GM21528 (cell line): ENCODE results near the gene LCP2.

Experiments used
- ATAC-seq: cut with Tn5 transposase; IDR thresholded peaks from one replicate; pipeline ENCODE4 v1.9.1; 2021; ENCODE audit warnings: mild to moderate bottlenecking, moderate library complexity; ENCODE audit not compliant: unreplicated experiment, low FRiP score

LCP2 gene

GRCh38 chr5:170297589-170298462, at the start of gene LCP2:
TSS of gene LCP2 (minus strand) at chr5:170297777. CDS start at chr5:170297611, 166 bp downstream.
- peak; percentile 58 for ATAC-seq

DNA sequence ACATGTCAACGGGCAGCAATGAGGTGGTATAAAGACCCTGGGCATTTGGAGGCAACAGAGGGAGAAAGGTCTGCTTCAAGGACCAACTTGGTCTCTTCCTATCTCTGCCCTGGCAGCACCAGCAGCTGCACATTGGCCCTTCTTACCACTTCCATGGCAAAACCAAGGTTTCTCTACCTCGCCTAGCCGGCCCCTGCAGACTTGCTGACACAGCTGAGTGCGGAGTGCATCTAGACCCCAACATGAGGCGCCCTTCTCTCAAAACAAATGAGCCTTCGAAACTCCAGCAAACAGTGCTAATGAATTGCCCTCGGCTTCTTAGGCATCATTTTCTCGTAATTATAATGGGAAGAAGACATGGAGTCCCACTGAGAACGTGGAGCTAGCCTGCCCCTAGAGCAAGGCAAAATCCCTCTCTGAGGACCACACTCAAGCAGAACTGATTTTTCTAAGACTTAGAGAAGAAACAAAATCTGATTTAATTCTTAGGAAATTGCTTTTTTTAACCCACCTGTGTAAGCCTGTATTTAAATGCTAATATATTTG, 49.5 kb upstream of the LCP2 start:
- ATAC-seq: no peak

- no peak for ATAC-seq
Observed at GRCh38 chr5:170345971-170346370, 48.4 kb upstream of the LCP2 start.

DNA sequence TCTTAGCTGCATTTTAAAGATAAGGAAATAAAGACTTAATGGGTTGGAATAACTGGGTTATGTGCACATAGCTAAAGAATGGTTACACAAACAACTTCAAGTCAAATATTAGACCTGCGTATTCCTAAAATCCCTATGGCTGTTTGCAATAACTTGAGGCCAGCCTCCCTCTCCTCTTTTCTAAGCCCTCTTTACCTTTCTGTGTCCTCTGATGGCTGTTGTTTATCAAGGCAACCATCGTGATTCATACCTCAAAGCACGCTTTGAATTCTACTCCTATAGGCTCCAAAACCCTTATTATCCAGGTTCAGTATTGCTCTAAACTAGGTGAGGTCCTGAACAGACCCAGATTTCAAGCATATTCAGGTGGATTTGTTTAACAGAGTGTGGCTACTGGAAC, 45.6 kb upstream of the LCP2 start:
- ATAC-seq: no peak

DNA sequence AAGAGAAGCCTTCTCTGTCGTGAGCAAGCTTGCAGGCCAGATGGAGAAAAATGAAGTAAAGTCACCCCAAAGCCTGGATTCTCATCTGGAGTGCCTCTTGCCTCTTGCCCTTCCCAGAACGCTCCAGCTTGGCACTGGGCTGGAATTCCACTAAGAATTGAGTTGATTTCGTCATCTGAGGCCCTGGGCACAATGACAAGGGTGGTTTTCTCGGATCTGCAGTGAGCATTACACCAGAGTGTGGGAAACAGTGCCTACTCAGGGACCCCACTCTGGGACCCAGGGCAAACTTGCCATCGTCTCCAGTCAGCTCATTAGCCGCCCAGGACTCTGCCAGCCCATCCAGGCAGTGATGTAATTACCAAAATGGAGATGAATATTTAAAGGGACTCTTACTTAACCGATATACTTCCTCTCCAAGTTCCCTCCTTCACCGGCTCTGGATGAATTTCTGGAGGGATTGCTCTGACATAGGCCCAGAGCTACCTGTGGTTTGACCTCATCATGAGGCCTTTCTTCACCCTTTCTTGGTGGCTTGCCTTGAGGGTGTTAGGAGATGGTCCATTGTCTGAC, 44.7 kb upstream of the LCP2 start:
- ATAC-seq: no peak

DNA sequence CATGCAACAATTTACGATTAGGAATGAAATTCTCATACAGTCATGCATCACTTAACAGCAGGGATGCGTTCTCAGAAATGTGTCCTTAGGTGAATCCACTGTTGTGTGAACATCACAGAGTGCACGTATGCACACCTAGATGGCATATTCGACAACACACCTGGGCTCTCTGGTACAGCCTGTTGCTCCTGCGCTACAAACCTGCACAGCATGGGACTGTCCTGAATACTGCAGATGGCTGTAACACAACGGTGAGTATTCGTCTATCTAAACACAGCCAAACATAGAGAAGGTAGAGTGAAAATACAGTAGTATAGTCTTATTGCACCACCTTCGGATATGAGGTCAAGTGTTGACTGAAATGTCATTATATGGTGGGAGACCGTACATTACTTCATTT, 44.0 kb upstream of the LCP2 start:
- ATAC-seq: no peak

DNA sequence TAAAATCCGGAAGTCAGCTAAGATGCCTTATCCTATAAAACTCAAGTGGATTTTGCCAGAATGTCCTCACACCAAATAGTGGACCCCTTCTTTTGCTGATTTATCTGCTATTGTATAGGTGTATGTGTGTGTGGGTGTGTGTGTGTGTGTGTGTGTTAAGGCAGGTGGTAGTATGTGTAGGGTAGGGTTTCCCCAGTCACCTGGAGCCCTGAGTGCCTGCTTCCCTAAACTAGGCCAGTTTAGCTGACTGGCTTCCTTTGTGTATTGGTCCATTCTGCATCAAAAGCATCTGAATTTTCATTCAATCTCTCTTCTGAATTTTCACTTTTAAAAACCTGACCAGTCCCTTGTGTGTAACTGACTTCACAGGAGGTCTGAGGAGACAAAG, 42.2 kb upstream of the LCP2 start:
- no peak for ATAC-seq

DNA sequence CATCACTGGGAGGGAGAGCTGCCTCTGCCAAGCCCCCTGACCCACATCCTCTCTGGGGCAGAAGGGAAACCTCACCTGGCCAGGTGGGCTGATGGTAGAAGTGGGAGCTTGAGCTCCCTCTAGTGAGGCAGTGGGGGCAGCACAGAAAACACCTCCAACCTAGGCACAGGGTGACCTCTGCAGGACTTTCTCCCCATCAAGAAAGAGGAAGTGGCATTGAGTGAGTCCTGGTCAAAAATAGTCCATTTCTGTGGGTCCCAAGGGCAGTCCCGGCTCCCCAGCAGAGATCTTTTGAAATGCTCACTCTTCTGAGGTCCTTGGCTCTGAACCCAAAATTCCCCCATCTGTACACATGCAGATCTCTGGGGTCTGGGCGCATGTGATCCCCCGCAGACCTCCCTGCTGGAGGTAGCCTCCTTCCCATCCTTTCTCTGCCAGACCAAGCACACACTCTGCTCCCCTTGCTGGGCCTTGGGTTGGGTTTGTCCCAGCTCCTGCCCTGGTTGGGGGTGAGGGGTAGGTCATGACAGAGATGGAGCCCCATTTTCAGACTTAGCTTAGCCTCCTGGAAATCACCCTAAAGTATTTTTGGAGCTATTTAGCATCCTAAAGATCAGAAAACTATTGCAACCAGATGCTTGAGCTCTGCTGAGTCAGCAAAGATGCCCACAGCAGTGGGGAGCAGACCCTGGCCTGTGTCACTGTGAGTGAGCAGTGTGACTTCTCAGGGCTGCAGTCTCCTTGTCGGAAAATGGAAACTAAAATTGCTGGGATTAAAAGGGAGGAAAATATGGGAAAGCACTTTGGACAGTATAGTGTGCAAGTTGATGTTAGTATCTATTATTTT, 41.6 kb upstream of the LCP2 start:
- ATAC-seq: peak; percentile 86

DNA sequence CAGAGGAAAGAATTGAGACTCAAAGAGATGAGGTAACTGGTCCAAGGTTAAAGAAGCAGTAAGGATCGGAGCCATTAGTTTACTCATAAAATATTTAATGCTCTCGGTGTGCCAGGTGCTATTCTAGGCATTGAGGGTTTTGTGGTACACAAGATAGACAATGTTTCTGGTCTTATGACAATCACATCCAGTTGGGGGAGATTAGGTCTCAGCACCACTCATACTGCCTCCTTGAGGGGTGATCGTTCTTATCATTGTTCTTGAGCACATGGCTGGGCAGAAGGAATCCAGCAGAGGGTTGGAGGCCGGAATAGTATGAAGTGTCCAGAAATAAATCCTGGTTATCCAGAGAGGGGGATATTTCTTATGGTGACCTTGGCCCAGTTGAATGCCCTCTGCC, 40.7 kb upstream of the LCP2 start:
- no peak for ATAC-seq

DNA sequence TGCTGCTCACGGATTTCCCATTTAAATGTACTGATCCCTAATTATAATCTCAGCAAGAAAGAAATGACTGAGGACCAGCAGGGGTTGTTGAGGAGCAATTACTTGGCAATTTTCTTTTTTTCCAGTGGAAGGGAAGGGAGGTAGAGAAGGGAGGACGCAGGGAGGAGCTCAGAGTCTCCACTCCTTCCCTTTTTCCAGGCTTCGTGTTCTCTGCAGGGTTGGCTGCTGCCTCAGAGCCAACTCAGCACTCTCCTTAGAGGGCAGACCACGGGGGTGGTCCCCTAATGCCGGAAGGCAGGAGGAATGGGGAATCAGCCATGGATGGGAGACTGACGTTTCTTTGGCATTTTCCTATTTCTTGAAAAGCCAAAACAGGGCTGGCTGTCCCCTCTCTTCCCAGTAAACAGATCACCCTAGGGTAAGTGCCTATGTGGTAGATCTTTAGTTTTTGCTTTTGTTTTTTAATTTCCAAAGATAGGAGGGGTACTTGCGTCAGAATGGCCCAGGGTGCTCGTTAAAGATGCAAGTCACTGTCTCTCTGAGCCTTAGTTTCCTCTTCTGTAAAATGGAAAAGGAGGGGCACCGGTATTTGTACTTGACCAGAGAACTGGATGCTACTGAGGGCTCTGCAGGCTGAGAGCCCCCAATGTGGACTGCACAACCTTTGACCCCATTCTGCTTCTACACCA, 39.6 kb upstream of the LCP2 start:
- ATAC-seq: no peak

DNA sequence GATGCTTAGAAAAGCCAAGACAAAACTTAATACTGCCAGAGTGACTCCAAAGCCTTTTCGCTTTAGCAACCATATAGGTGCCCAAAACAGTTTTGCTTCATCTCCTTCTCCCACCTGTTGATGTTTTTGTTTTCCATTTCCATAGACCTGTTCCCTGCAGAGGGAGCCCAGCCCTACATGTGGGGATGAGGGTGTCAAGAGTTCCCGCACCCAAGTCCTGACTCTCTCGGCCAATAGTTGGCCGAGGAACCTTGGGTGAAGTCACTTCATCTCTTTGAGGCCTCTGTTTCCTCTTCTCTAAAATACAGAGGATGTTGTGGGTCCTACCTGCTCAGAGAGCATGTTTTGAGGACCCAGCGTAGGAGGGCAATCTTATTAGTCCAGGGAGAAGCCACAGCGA, 38.5 kb upstream of the LCP2 start:
- no peak for ATAC-seq

DNA sequence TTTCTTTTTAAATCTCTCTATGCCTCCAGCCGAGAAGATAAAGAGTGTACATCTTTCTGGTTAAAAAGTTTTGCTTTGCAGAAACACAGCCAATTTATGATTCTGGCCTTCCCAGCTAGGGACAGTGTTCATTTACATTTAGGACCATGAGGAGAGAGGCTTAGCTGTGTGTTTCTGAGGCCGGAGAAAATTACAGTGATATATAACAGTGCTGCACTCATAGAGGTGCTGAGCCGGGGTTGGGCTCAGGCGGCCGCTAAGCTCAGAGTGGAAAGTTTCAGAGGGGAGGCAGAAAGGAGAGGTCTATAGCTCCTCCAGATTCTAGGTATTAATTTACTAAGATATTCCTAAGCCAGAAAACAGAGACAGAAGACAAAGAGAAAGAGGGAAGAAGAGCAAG, 37.0 kb upstream of the LCP2 start:
- no peak for ATAC-seq

DNA sequence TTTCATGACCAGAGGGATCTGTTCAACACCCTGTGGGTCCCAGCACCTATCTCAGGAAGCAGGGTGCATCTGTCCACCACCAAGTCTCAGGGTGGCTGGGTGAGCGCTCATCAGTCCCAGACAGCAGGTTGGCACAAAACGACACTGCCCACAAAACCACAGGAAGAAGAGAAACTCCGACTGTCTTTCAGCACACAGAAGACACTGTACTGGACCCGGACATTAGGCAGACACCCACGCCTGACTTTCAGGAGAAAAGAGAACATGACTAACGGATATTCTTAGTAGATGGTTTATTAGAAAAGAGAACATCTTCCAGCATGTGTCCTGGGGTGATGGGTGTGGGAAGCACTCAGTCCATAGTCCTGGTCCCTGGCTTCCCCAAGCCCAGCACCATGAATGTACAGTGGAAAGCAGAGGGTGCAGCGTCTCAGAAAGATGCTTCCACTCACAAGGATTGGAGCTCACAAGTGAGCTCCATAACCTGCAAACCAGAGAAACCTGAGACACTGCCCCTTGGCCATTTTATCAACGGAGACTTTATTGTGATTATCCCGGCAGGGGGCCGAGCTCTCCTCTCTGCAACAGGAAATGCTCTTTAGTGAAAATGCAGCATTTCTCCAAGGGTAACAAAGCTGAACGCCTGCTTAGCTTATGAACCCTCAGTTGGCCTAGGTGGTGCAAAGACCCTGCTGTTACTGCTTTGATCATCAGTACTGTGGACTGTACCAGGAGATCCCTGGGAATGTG, 35.8 kb upstream of the LCP2 start:
- ATAC-seq: peak; percentile 47

DNA sequence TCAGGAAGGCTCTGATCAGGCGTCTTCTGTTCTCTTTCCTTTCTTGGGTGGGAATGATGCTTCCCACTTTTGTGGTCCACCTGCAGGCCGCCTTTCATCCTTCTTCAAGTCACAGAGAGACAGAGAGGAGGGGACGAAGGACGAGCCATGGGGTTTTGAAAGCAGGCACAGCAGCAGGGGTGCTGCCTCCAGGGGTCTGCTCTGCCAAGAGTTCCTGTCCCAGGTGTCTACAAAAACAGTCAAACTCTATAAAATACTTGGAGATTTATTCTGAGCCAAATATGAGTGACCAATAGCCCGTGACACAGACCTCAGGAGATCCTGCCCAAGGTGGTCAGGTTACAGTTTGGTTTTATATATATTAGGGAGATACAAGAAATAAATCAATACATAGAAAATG, 34.5 kb upstream of the LCP2 start:
- ATAC-seq: no peak

DNA sequence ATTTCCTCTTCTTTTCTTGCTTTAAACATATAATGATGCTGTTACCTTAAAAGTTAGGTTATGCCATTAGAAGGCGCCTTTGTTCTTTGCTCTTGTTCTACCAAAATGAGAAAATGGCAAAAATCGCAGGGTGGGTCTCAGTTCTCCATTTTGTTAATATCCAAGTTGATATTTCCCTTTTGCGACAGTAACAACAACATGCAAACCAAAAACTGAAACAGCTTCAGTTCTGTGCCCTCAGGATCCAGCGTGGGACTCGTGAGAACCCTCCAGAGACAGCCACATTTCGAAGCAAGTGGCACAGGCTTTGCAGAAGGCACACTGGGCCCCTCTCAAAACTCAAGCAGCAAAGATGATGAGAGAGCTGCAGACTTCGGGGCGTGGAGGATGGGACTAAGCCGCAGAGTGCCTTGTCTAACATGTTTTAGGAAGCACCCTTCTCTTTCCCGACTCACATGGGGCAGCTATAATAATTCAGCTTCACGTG, 33.0 kb upstream of the LCP2 start:
- no peak for ATAC-seq

GRCh38 chr5:170329524-170329923, 31.9 kb upstream of the LCP2 start:
- ATAC-seq: no peak

- ATAC-seq: no peak
Observed at GRCh38 chr5:170327829-170328228, 30.3 kb upstream of the LCP2 start.

GRCh38 chr5:170327168-170327567, 29.6 kb upstream of the LCP2 start:
- no peak for ATAC-seq

DNA sequence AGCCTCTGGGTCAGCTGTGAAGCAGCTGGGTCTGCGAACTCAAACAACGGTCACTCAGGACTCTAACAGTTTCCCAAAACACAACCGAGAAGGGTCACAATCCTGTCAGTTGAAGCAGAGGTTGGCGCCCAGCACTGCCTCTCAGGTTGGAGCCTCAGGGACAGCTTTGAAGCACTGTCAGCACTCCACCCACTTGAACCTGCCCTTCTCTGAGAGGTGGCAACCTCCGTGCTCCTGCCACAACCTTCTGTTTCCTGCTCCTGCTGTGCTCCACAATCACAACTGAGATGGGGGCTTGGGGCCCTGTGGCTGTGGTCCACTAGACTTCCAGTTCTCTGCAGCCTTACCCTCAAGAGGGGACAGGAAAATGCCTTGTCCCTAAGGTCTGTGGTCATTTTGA, 21.7 kb upstream of the LCP2 start:
- no peak for ATAC-seq

DNA sequence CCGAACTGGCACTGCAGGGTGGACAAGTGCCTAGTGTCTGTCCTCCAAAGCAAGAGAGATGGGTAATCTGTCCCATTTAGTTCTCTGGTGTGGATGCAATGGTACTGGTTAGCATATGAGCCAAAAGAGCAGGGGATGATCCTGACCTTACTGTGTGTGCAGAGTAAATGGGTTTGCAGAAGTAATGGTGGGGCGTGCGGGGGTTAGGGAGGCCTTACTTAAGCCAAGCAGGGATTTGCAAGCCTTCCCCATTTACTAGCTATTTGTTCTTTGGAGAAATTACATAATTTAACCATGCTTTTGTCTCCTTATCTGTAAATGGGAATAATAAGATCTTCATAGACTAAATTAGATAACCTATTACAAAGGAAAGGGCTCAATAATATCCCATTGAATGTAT, 19.9 kb upstream of the LCP2 start:
- no peak for ATAC-seq
